HG03095 (cell line): ENCODE data around the gene SOAT1.
"Not testable (repeated sequence)": the region's sequence is repeated elsewhere in the genome, so short reads cannot be mapped to it uniquely, and the experiment has no call there.

ENCODE experiments used
- ATAC-seq: cut with Tn5 transposase; IDR thresholded peaks from one replicate; pipeline ENCODE4 v1.9.1; 2021; ENCODE audit warnings: moderate library complexity; ENCODE audit not compliant: unreplicated experiment

SOAT1 gene

DNA sequence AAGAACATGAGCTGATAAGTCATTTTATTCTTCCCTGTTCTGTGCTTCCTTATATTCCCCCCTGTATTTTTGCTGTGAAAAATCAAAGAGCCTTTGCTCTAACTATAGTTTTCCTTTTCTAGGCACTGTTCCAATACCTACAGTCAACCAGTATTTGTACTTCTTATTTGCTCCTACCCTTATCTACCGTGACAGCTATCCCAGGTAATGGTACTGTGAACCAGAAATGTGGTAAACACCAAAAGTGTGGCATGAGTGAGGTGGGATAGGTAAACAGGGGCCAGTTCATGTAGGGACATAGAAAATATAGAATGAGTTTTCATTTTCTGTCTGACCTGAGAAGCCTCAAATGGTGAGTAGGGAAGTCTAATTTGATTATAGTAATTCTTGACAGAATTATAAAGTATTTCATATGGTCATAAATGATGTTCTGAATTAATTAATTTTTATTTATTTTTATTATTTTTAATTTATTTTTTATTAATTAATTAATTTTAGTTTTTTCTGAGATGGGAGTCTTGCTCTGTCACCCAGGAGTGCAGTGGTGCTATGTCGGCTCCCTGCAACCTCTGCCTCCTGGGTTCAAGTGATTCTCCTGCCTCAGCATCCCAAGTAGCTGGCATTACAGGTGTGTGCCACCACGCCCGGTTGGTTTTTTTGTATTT, 49.3 kb downstream of the SOAT1 start:
- ATAC-seq, result no peak

DNA sequence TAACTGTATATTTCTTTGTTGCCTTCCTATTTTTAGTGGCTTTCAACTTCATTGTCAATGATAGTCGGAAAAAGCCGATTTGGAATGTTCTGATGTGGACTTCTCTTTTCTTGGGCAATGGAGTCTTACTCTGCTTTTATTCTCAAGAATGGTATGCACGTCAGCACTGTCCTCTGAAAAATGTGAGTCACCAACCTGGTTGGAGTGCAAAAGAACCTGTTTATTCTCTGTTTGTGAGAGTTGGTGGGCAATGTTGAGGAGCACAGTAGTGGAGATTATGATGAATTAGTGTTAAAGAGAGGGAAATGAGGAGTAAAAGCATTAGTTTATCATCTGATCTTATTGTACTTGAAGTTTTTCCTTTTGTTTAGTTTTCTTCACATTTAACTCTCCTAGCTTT, 57.7 kb downstream of the SOAT1 start:
- ATAC-seq, result no peak

DNA sequence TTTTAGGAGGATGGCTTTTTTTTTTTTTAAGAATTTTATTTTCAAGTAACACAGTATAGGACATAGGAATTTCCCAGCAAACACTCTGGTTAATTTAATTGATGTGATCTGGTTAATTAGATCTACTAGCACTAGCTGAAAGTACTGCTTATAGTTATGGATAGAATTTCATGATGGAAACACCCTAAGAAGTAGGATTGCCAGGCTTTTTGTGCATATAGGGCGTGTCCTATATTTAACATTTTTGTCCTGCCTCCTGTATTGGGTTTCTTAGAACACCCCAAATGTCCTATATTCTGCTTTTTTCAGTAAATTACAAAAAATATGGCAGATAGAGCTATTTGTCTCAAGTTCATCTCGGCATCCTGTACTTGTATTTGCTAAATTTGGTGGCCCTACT, 58.6 kb downstream of the SOAT1 start:
- ATAC-seq, result no peak

DNA sequence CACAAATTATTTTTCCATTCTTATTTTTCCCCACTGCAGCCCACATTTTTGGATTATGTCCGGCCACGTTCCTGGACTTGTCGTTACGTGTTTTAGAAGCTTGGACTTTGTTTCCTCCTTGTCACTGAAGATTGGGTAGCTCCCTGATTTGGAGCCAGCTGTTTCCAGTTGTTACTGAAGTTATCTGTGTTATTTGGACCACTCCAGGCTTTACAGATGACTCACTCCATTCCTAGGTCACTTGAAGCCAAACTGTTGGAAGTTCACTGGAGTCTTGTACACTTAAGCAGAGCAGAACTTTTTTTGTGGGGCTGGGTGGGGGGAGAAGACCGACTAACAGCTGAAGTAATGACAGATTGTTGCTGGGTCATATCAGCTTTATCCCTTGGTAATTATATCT, 59.9 kb downstream of the SOAT1 start:
- no peak for ATAC-seq

DNA sequence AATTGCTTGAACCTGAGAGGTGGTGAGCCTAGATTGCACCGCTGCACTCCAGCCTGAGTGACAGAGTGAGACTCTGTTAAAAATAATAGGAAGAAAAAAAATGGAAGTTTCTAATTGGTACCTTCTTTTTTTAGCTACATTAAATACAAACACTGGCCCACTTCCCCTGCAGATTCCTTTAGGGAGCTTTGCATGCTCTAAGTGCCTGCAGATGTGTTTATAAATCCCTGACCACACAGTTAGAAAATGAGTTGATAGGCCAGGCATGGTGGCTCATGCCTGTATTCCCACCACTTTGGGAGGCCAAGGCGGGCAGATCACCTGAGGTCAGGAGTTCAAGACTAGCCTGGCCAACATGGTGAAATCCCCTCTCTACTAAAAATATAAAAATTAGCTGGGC, 68.0 kb downstream of the SOAT1 start:
- ATAC-seq, result not testable (repeated sequence)

DNA sequence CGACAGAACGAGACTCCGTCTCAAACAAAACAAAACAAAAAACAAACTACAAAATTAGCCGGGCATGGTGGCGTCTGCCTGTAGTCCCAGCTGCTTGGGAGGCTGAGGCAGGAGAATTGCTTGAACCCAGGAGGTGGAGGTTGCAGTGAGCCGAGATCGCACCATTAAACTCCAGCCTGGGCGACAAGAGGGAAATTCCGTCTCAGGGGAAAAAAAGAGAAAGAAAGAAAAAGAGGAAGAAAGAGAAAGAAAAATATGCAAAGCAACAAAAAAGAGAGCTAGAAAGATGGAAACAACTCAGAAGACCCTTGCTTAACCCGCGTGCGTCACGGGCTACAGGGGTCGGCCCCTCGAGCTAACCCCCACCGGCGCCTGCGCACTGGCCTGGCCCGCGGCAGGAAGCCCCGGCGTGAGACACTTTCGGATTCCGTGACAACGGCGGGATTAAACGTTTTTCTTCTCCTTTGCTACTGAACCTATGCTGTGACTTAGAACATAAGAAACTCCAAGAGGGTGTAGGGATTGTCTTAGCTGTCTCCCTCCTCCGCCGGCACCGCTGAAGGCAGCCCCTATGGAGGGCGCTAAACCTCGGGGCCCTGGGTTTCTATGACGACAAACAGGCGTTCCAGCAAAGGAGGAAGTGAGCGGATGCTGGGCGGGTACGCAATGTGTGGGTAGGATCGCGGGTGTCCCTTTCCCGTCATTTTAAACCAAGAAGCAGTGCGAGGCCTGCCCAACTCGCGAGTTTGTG, 71.9 kb downstream of the SOAT1 start, which contains the start of gene AXDND1:
Gene AXDND1 (plus strand): TSS at position 630 of the 751 bp plus-strand sequence. CDS start 539 bp downstream, outside the sequence.
- peak; percentile 99 for ATAC-seq

DNA sequence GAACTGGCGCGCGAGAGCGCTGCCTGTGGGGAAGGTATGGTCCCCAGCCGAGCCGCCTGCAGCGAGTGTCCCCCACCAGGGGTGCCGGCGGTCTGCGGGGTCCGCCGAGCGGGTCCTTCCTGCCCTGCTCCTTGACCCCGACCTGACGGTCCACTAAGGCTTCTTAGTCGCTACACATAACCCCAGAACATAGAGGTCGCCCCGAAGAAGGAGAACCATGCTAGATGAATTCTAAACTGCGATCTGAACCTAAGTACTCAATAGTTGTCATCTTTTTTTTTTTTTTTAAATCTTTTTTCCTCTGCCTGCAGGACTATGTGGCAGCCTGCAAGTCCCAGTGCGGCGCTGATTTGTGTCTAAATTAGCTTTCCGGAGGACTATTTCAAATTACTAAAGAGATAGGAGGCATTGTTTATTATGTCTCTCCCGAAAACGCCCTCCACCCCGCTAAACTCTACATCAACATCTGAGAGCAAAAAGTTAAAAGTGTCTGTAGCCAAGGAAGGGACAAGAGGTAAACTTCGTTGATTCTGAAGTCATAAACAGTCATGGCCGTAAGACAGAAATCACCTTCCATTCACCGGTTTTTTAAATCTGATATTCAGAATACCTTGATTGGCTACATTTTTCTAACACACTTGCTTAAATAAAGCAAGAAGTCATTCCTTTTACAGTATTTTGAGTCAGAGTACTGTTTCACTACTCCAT, 72.7 kb downstream of the SOAT1 start:
- ATAC-seq, result peak; percentile 26

DNA sequence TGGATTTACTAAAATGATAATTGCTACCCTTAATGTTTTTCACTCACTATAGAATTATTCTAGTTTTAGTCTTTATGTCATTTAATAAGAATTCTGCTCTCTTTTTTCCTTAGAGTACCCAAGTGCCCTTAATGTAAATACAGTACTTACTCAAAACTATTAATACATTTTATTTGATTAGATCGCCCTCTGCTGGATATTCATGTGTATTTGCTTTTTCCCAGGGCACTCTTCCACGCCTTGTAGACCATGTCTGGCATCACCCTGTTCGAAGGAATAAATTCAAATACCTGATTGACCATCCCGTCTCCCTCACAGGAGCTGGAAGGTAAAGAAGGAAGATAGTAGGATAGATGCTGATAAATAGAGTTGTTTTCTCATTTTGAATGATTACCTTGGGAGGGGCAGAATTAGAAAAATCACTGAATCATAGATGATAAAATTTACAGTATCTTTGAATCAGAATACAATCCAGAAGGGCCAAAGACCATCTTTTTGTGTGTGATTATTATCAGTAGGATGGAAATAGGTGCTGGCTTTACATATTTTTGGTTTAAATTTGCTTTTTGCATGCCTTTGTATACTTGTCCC, 76.2 kb downstream of the SOAT1 start:
- ATAC-seq, result no peak

DNA sequence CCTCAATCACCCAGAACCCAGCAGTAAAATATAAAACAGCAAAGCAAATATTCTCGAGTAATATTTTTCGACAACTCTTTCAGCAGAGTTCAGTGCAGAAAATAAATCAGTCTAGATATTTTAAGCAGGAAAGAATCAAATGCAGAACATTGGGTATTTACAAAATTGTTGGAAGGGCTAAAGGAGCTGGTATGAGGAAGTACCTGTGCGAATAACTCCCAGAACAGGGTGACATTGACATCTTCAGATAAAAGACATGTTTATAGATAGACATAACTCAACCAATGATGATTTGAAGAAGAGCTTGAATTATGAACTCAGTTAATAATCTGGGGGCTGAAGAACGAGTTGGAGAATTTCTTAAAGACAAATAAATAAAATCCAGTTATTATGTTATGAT, 78.6 kb downstream of the SOAT1 start:
- no peak for ATAC-seq

DNA sequence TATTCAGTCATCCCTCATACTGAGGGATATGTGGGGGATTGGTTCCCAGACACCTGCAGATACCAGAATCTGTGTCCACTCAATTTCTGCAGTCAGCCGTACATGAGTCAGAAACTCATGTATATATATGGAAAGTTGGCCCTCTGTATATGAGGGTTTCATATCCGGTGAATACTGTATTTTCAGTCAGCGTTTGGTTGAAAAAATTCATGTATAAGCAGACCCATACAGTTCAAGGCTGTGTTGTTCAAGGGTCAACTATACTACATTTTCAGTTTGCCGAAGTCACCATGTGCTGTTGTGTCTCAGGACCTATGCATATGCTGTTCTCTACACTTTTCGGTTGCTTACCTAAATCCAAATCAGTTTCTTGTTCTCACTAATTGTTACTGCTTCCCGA, 82.6 kb downstream of the SOAT1 start:
- ATAC-seq, result no peak

DNA sequence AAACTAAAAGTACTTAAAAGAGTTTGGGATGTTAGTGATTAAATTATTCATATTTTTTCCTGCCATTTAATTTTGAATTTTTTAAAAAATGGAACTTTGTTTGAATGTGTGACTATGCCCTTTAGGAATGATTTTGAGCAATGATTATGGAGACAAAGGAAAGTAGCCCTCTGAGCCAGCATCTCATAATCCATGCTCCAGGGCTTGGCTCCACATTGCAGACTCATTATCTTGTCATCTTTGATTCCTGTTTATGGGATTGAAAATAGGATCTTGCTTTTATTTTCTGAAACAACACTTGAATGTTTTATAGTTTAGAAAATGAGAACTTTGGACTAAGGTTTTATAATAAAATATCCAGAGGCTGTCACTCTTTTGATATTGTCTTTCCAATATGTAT, 86.7 kb downstream of the SOAT1 start:
- ATAC-seq, result no peak

DNA sequence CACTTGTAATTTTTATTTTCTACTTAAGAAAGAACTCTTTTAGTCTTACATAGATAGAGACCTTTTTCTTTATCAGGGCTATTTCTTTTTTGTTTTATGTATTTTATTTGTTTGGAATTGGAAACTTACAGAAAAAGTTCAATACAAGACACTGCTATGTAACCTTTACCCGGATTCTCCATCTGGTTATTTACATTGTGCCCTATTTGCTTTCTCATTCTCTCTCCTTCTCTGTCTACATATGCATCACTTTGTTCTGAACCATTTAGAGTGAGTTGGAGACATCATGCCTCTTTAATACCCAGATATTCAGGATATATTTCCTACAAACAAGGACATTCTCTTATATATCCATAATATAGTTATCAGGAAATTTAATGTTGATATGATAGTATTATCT, 90.4 kb downstream of the SOAT1 start:
- ATAC-seq, result no peak

DNA sequence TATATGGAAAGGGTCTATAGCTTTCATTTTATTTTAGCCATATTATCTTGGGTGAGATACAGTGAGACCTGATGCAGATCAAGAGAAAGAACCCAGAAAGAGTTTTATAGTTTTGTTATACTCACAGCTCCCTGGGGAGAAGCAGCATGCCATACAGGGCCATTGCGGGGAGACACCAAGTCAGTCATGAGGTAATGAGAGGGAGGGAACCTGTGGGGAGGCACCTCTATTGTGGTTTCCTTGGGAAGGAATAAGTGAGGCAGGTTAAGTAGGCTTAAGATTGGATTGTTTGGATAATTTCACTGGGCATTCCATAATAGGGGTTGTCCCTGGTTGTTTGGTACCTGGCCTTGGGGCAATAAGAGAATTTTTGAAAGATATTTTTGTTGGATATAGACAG, 91.9 kb downstream of the SOAT1 start:
- ATAC-seq, result no peak

DNA sequence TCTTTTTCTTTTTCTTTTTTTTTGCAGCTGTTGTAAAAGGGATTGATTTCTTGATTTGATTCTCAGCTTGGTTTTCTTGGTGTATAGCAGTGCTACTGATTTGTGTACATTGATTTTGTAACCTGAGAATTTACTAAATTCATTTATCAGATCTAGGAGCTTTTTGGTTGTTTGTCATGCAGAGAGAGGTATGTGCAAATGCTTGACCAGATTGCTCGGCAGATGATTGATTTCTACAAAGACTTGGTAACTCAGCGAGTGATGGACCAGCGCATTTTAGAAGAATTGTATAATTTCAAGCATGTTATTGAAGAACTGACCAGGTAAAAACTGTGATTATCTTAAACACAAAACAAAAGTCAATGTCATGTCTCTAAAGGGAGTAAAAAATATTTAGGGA, 100.1 kb downstream of the SOAT1 start:
- ATAC-seq, result no peak

DNA sequence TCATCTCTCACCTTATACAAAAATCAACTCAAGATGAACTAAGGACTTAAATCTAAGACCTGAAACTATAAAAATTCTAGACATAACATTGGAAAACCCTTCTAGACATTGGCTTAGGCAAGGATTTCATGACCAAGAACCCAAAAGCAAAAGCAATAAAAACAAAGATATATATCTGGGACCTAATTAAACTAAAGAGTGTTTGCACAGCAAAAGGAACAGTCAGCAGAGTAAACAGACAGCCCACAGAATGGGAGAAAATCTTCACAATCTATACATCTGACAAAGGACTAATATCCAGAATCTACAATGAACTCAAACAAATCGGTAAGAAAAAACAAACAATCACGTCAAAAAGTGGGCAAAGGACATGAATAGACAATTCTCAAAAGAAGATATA, 105.8 kb downstream of the SOAT1 start:
- not testable (repeated sequence) for ATAC-seq
